ENCODE results near the gene ROR1. TPM values are rescaled to one million over a fixed set of nuclear protein-coding genes. Genes with fewer than 3 reads are reported as not detected.

The ROR1 gene
- total RNA-seq, 2 experiments from 2014 or later = not detected

DNA sequence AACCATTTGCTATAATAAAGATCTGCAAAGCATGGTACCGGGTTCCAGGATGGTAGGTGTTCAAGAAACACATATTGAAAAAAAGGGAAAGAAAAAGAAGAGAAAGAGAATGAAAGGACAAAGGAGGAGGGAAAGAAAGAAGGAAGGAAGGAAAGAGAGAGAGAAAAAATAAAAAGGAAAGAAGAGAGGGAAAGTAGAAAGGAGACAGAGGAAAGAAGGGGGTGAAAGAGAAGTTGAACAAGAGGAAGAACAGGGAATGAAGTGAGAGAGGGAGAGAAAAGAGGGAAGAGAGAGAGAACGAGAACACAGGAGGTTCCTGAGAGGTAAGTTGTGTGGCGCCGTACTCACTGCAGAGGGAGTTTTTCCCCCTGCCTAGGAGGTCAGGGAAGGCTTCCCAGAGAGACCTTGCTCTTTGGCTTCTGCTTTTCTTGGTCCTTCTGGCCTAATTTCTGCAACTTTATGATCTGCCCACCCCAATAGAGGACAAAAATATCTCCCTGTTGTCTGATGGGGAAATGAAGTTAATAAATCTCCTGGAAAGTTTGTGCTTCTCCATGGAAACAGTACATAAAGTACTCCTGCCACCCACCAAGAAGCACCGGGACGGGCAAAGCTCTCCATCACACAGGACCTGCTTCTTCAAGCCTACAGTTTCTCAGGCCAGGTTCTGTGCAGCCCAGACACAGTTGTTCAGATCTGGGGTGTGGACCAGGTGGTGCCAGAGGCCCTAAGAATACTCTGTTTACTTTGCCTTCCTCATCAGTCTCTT lies 124.8 kb downstream of the ROR1 start:
- DNase-seq (no peak), ATAC-seq (no peak)
- TF ChIP-seq, protein P1, sequence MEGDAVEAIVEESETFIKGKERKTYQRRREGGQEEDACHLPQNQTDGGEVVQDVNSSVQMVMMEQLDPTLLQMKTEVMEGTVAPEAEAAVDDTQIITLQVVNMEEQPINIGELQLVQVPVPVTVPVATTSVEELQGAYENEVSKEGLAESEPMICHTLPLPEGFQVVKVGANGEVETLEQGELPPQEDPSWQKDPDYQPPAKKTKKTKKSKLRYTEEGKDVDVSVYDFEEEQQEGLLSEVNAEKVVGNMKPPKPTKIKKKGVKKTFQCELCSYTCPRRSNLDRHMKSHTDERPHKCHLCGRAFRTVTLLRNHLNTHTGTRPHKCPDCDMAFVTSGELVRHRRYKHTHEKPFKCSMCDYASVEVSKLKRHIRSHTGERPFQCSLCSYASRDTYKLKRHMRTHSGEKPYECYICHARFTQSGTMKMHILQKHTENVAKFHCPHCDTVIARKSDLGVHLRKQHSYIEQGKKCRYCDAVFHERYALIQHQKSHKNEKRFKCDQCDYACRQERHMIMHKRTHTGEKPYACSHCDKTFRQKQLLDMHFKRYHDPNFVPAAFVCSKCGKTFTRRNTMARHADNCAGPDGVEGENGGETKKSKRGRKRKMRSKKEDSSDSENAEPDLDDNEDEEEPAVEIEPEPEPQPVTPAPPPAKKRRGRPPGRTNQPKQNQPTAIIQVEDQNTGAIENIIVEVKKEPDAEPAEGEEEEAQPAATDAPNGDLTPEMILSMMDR (IDR thresholded peaks at IDR 0.05) = no peak
- no peak overlapping the region for H3K27ac Mint-ChIP-seq
- H3K4me3 Mint-ChIP-seq = no peak overlapping the region
- CTCF ChIA-PET = no interaction called here
- POLR2A ChIA-PET = no interaction called here
- H3K9me3 Mint-ChIP-seq = no peaks in the 10 kb centered on the region
- intact Hi-C loops (cut with micrococcal nuclease) = no loop called here
- H3K36me3 Mint-ChIP-seq (ENCODE audit: low read depth) = no peaks in the 10 kb centered on the region
- H3K4me1 Mint-ChIP-seq (ENCODE audit: low read depth) = no peaks in the 10 kb centered on the region
- H3K27me3 Mint-ChIP-seq = peaks cover 7% of the 10 kb centered on the region

DNA sequence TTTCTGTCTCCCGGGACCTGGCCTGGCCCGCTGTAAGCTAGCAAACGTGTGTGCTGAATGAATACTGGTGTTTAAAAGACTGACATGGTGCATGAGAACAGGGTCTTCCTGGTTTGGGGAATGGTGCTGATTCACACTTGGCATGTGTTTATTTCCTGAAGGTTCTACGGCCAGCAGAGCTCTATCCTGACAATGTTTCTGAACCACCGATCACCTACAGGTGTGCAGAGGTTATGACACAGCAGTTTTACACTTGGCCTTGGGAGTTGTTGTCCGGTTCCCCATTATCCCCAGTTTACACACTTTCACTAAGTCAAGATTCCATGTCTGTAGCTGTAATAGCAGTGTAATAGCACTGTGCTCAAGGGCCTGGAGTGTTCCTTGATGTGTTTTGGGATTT lies 127.3 kb downstream of the ROR1 start:
- Mint-ChIP-seq H3K4me3 (no peak overlapping the region), H3K27me3 (peaks cover 5% of the 10 kb centered on the region), H3K9me3 (no peaks in the 10 kb centered on the region), H3K27ac (no peak overlapping the region), H3K4me1 (ENCODE audit: low read depth) (no peaks in the 10 kb centered on the region), H3K36me3 (ENCODE audit: low read depth) (no peaks in the 10 kb centered on the region)
- ATAC-seq (no peak), DNase-seq (no peak)
- ChIA-PET CTCF (interaction anchor here (1.0 kb wide), 1 partner anchor 14 kb away, joined by 3 read pairs; no protein-coding TSS in a partner anchor), POLR2A (interaction anchor here (0.5 kb wide), 1 partner anchor 13 kb away, joined by 3 read pairs; no protein-coding TSS in a partner anchor)
- TF ChIP-seq, protein P1 (IDR thresholded peaks at IDR 0.05) = no peak
- intact Hi-C loops (cut with micrococcal nuclease) = no loop called here

DNA sequence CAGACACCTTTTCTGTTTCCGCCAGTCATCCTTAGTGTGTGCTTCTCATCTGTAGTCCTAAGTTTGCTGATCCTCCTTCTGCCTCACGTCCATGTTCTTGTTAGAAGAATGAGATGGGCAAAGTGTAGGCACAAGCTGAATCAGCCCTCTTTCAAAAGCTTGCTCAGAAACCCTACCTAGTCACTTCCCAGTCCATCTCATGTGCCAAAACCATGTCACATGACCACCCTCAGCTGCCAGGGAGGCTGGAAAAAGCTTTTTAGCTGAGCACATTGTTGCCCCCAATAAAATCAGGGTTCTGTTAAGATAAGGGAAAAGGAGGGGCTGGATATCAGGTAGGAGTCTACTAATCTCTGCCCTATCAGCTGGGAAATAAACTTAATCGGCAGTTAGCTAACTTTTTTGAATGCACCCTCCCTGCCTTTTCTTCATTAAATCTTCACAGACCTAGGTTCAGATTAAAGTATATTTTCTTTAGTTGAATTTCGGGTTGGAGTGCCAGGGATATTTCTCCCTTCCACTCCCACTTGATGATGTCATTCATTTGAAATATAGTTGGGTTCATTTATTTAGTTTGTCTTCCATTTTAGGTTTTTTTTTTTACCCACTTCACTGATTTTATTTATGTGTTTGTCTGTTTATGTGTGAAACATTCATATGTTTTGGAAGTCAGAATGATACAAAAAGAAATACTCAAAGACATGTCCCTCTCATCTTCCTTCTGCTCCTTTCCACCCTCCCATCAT lies 129.2 kb downstream of the ROR1 start:
- peaks cover 5% of the 10 kb centered on the region for H3K27me3 Mint-ChIP-seq
- CTCF ChIA-PET = no interaction called here
- POLR2A ChIA-PET = no interaction called here
- TF ChIP-seq, protein P1 (IDR thresholded peaks at IDR 0.05) = no peak
- no peaks in the 10 kb centered on the region for H3K9me3 Mint-ChIP-seq
- no peak overlapping the region for H3K4me3 Mint-ChIP-seq
- H3K36me3 Mint-ChIP-seq (ENCODE audit: low read depth) = no peaks in the 10 kb centered on the region
- no peaks in the 10 kb centered on the region for H3K4me1 Mint-ChIP-seq (ENCODE audit: low read depth)
- DNase-seq (no peak), ATAC-seq (no peak)
- H3K27ac Mint-ChIP-seq = no peak overlapping the region
- intact Hi-C loops (cut with micrococcal nuclease) = no loop called here

DNA sequence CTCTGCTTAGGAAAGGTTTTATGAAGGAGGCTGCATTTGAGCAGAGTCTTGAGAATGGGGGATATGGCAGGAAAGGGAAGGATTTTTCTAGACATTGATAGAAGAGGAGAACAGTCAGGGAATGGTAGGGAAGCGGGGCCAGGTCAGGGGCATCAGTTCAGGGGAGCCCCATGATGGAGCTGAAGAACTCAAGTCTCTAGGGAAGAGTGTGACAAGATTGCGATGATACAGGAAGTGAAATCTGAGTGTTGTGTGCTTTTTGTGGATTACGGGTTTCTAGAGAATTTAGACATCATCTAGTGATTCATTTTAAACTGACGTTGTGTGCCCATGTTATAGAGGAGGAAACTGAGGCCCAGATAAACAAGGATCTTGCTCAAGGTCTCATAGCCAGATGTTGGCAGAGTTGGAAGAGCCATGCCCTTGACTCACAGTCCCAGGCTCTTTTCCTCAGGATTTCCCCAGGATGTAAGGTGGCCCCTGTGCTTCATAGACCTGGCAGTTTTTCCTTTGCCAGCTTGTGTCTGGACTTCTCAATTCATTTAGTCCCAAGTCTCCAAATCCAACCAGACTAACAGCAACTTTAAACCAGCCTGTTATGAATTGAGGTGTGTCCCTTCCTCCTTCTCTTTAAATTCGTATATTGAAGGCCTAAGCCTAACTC lies 130.3 kb downstream of the ROR1 start:
- ATAC-seq = no peak
- H3K4me1 Mint-ChIP-seq (ENCODE audit: low read depth) = no peaks in the 10 kb centered on the region
- H3K27me3 Mint-ChIP-seq = no peaks in the 10 kb centered on the region
- no peaks in the 10 kb centered on the region for H3K36me3 Mint-ChIP-seq (ENCODE audit: low read depth)
- TF ChIP-seq, protein P1 (IDR thresholded peaks at IDR 0.05) = no peak
- DNase-seq = no peak
- no peak overlapping the region for H3K27ac Mint-ChIP-seq
- intact Hi-C loops (cut with micrococcal nuclease) = no loop called here
- ChIA-PET CTCF (no interaction called here), POLR2A (no interaction called here)
- H3K4me3 Mint-ChIP-seq = no peak overlapping the region
- no peaks in the 10 kb centered on the region for H3K9me3 Mint-ChIP-seq

Data from activated CD8-positive, alpha-beta T cell treated with anti-CD3 and anti-CD28 coated beads for 36 hours (primary cell).